Effector CD4-positive, alpha-beta T cell (primary cell): ENCODE results near the gene RTEL1.

Experiments
- DNase-seq: peaks from one replicate; pipeline ENCODE4 v3.0.0-alpha.2; 2020

The RTEL1 gene

GRCh38 chr20:63742381-63743024, 84.4 kb downstream of the RTEL1 start:
- no peak for DNase-seq

DNA sequence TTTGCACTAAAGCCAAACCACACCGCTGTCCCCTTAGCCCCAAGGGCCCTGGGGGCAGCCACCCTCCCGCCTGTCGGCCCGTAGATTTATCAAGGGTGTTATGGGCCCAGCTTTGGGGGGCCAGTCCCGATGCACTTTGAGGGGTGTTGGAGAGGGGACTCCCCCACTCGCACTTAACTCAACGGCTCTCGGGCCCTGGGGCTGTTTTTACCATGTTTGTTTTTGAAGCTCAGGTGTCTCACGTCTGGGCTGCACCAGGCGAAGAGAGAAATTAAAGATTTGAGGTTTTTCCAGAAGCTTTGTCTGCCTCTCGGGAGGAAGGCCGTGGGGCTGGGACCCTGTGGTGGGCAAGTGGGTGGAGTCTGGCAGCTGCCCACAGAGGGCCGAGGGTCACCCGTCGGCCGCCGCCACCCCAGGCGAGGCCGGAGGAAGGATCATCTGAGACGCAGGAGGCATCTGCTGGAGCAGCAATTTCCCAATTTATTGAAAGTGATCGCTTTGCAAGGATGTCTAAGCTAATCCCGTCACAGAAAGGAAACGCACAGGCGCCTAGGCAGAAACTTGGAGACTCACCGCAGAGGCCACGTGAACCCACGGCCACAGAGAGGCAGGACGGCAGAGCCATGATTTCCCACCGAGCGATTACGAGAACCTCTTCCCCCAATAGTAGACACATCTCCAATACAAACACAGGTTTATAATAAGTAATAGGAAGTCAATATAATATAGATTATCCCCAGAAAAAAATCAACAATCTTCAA, 85.3 kb downstream of the RTEL1 start:
- DNase-seq: no peak

DNA sequence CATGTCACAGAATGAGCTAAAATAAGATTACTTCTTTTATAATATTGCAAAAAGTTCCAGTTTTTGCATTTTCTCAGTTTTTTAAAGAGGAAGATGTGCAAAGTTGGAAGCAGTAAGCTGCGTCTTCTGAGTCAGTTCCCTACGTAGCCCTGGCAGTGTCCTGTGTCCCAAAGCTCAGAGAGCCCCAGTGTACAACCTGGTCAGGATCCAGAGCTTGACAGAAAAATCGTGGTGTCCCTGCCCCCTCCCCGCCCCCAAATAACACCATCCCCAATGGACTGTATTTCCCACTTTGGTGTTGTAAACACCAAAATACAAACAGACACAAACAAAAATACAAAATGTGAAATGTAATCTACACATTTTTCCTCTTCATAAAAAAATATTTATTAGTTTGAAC, 86.0 kb downstream of the RTEL1 start:
- no peak for DNase-seq

DNA sequence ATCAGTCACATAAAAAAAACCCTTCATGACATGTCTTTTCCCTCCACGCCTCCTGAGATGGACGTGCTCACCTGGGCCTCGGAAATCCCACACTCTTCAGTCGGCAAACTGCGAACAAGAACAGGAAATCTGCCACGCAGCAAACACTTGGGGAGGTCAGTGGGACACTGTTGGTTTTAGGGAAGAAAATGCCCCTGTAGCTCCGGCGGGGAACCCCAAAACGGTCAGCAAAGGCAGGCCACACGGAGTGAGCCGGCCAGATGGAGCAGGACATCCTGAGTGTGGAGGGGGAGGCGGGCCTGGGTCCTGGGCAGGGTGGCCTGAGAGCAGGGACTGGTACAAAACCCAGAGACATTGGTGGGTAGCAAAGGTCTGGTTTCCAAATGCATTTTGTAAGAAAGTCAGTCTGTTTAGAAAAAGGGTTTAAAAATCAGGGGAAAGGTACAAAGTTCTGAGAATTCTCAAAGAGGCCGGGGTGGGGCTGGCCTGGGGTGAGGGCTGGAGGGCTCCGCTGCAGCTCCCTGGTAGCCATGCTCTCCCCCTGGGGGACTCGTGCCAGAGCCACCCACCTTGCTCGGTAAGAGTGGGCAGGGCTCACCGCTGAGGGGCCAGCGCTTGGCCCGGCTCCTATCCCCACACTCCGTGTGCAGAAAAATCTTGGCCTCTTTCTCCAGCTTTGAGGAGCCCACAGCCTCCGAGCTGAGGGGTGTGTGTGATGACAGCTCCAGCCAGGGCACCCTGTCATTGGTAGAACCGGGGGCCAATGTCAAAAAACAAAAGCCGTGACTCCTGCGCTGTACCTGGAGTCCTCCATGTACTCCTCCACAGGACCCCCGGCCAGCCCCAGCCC, 86.7 kb downstream of the RTEL1 start:
- DNase-seq: no peak

GRCh38 chr20:63745424-63745805, 87.3 kb downstream of the RTEL1 start:
- DNase-seq: no peak
